Esophagus muscularis mucosa (tissue), 2 donors: ENCODE data around the gene UNC5A.

Experiments used
- EP300 ChIP-seq: sonication (generic); formaldehyde crosslinking; IDR thresholded peaks from one replicate; pipeline ENCODE4 v1.6.1; 2017; ENCODE audit warnings: antibody characterized with exemption
- POLR2A ChIP-seq: fragments of 450-650 bp; IDR thresholded peaks from one replicate; pipeline ENCODE4 v1.6.1; 2017; ENCODE audit warnings: antibody characterized with exemption, moderate library complexity, mild to moderate bottlenecking, low read depth

DNA sequence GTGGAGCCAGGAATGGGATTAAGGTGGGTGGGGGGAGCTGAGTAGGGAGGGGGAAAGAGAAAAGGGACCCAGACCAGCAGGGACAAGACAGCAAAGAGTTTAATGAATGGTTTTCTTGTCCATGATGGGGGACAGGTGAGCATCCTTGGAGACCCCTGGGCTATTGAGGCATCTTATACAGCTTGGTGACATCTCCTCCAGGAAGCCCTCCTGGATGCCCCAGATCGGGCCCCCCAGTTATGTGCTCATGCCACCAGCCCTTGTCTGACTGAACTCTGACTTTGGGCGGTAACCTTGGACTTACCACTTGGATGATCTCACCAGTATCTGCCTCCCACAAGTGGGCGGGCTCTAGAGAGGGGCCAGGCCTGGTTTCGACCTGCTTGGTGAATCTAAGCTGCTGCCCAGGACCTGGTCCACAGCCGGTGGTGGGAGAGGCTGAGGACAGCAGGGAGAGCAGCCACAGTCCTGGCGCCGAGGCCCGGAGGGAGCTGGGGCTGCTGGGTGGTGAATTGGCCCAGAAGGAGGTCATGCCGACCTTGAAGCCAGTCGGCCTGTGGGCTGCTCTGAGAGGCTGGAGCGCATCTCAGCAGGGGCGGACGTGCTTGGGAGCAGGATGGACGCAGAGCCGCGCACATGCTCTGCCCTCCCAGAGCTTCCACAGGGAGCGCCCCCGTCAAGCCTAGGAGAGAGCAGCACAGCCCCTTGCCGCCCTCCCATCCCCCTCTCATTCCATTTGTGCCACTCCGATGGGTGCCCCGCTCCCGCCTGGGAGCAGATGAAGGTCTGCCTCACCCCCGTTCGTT lies 36.2 kb downstream of the UNC5A start:
- no peak for TF ChIP-seq POLR2A
- no peak for TF ChIP-seq EP300
